Ectodermal cell (in vitro differentiated cells): ENCODE results near the gene ZSWIM4.

ENCODE experiments used
- H3K27ac ChIP-seq: 2 replicates; pipeline ENCODE4 v1.7.0; 2013; ENCODE audit warnings: mild to moderate bottlenecking, low read depth, low read length; ENCODE audit not compliant: insufficient read depth, poor library complexity, severe bottlenecking
- H3K27me3 ChIP-seq: 2 replicates; pipeline ENCODE4 v1.7.0; 2013; ENCODE audit warnings: mild to moderate bottlenecking, low read length; ENCODE audit not compliant: insufficient read depth, control insufficient read depth, poor library complexity, severe bottlenecking
- H3K36me3 ChIP-seq: one replicate; pipeline ENCODE4 v1.7.0; 2013; ENCODE audit warnings: low read length; ENCODE audit not compliant: control insufficient read depth, insufficient read depth
- H3K4me1 ChIP-seq: one replicate; pipeline ENCODE4 v1.7.0; 2013; ENCODE audit warnings: low read length; ENCODE audit not compliant: control insufficient read depth, insufficient read depth
- H3K4me3 ChIP-seq: 2 replicates; pipeline ENCODE4 v1.7.0; 2013; ENCODE audit warnings: low read depth, low read length, control low read depth; ENCODE audit not compliant: insufficient read depth
- H3K9me3 ChIP-seq: 2 replicates; pipeline ENCODE4 v1.7.0; 2013; ENCODE audit warnings: mild to moderate bottlenecking, low read length, moderate library complexity; ENCODE audit not compliant: control insufficient read depth
- WGBS, 2 experiments: methylation state at CpG; one replicate each; pipeline ENCODE4 v1.1.7; 2013; ENCODE audit warnings: missing lambda C conversion rate in 2 of 2; 5-methylcytosine and 5-hydroxymethylcytosine counted together

Gene ZSWIM4

GRCh38 chr19:13824703-13825102, 29.5 kb downstream of the ZSWIM4 start:
- no peaks in the 10 kb centered on the region for H3K4me1 ChIP-seq
- no peaks in the 10 kb centered on the region for H3K27me3 ChIP-seq
- no peaks in the 10 kb centered on the region for H3K9me3 ChIP-seq
- no peak overlapping the region for H3K4me3 ChIP-seq
- H3K36me3 ChIP-seq, result no peaks in the 10 kb centered on the region
- no peak overlapping the region for H3K27ac ChIP-seq

DNA sequence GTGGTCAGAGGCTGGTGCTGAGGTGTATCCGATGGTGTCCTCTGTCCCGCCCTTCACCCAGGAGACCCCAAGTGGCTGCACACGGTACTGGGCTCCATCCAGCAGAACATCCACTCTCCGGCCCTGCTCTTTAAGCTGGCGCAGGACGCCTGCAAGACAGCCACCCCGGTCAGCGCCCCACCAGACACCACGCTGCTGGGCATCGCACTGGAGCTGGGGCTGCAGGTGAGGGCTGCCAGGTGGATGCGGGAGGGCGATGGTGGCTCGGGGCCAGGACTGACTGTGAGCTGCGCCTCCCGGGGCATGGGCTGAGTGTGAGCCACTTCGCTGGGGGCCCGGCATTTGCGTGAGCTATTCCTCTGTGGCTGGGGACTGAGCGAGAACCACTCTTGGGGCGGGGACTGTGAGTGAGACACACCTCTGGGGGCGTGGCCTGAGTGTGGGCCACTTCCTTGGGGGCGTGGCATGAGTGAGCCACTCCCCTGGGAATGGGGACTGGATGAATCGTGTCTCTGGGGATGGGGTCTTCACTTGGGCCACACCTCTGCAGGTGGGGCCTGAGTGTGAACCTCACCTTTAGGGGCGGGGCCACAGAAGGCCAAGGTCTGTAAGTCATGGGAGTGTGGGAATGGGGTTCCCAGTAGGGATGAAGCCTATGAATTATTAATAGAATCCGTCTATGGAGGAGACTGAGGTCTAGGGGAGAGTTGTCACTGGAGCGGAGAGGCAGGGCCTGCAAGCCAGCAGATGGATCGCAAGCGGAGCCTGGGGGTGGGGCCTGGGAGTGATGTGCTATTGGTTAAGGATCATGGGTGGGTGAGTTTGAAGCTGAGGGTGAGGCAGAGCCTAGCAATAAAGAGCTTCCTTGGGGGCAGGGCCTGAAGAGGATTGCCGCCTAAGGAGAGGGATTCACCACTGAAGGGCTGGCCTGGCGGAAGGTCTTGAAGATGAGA, 30.5 kb downstream of the ZSWIM4 start:
- peaks cover 10% of the 10 kb centered on the region for H3K36me3 ChIP-seq
- H3K9me3 ChIP-seq, result no peaks in the 10 kb centered on the region
- WGBS, 2 experiments, result 87 to 88% methylated on average over 30 of the region's 30 CpGs
- no peak overlapping the region for H3K4me3 ChIP-seq
- no peaks in the 10 kb centered on the region for H3K27me3 ChIP-seq
- no peak overlapping the region for H3K27ac ChIP-seq
- no peaks in the 10 kb centered on the region for H3K4me1 ChIP-seq

- Histone ChIP-seq H3K4me1 (no peaks in the 10 kb centered on the region), H3K27ac (no peak overlapping the region), H3K4me3 (no peak overlapping the region), H3K27me3 (no peaks in the 10 kb centered on the region), H3K36me3 (peaks cover 11% of the 10 kb centered on the region), H3K9me3 (no peaks in the 10 kb centered on the region)
- 94% methylated on average over 9 of the region's 9 CpGs for WGBS, 2 experiments
Measured at GRCh38 chr19:13826652-13827235, 31.5 kb downstream of the ZSWIM4 start.

DNA sequence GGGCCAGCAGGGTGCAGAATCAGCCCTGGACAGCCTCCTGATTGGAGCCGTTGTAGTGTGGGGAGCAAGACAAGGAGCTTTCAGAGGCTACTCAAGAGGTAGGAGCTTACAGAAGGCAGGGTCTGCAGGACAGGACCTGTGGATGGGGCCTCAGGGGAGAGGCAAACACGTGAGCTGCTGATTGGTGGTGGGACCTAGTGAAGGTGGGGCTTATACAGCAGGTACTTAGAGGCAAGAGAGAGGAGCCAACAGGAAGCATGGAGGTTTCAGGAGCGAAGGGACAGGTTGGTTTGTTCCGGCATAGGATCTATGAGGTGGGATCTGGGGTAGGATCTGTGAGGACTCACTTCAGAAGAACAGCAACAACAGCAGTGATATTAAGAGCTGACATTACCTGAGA, 32.4 kb downstream of the ZSWIM4 start:
- Histone ChIP-seq H3K36me3 (peaks cover 11% of the 10 kb centered on the region), H3K27me3 (no peaks in the 10 kb centered on the region), H3K9me3 (no peaks in the 10 kb centered on the region), H3K4me3 (no peak overlapping the region), H3K27ac (no peak overlapping the region), H3K4me1 (no peaks in the 10 kb centered on the region)
- WGBS, 2 experiments, result 75 to 76% methylated on average over 4 of the region's 4 CpGs

DNA sequence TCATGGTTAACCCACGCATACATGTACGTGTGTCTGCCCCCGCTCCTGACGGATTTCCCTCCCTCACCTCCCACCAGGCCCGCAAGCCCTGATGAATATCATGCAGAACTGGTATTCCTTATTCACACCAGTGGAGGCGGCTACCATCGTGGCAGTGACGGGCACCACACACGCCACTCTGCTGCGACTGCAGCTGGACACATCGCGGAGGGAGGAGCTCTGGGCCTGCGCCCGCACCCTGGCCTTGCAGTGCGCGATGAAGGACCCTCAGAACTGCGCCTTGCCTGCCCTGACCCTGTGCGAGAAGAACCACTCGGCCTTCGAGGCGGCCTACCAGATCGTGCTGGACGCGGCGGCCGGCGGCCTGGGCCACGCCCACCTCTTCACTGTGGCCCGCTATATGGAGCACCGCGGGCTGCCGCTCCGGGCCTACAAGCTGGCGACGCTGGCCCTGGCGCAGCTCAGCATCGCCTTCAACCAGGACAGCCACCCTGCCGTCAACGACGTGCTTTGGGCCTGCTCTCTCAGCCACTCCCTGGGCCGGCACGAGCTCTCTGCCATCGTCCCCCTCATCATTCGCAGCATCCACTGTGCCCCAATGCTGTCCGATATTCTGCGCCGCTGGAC, 35.0 kb downstream of the ZSWIM4 start:
- Histone ChIP-seq H3K27me3 (no peaks in the 10 kb centered on the region), H3K9me3 (no peaks in the 10 kb centered on the region), H3K36me3 (peaks cover 11% of the 10 kb centered on the region), H3K4me3 (no peak overlapping the region), H3K4me1 (no peaks in the 10 kb centered on the region), H3K27ac (no peak overlapping the region)
- WGBS, 2 experiments, result 95 to 97% methylated on average over 47 of the region's 47 CpGs

DNA sequence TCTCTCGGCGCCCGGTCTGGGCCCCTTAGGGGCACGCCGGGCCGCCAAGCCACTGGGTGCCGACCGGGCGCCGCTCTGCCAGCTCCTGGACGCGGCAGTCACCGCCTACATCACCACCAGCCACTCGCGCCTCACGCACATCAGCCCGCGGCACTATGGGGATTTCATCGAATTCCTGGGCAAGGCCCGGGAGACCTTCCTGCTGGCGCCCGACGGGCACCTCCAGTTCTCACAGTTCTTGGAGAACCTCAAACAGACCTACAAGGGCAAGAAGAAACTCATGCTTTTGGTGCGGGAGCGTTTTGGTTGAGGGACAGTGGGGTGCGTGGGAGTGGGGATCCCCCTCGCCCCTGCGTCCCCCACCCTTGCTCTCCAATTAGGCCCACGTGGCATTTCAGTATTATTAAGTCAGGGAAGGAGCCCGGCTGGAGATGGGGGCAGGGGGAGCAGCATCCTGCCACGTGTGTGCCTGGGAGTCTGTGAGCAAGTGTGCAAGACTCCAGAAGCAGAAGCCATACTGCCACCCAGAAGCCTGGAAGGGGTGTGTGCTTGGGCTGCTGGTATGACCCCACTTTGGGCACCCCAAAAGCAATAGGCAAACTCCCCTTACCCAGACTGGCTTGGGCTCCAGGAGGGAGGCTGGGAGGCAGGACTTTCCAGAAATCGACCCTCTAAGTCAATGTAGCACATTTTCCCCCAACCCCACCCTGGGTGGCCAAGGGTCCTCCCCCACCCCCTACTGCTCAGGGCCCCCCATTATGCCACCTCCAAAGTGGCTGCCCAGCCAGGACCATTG, 35.7 kb downstream of the ZSWIM4 start:
- no peak overlapping the region for H3K27ac ChIP-seq
- H3K9me3 ChIP-seq, result no peaks in the 10 kb centered on the region
- H3K27me3 ChIP-seq, result no peaks in the 10 kb centered on the region
- 94 to 95% methylated on average over 32 of the region's 32 CpGs for WGBS, 2 experiments
- peaks cover 11% of the 10 kb centered on the region for H3K36me3 ChIP-seq
- H3K4me1 ChIP-seq, result no peaks in the 10 kb centered on the region
- H3K4me3 ChIP-seq, result no peak overlapping the region

GRCh38 chr19:13831537-13832467, 36.6 kb downstream of the ZSWIM4 start:
- peaks cover 11% of the 10 kb centered on the region for H3K36me3 ChIP-seq
- 92 to 96% methylated on average over 20 to 22 of the region's 22 CpGs for WGBS, 2 experiments
- no peaks in the 10 kb centered on the region for H3K27me3 ChIP-seq
- no peaks in the 10 kb centered on the region for H3K4me1 ChIP-seq
- no peaks in the 10 kb centered on the region for H3K9me3 ChIP-seq
- no peak overlapping the region for H3K4me3 ChIP-seq
- no peak overlapping the region for H3K27ac ChIP-seq

DNA sequence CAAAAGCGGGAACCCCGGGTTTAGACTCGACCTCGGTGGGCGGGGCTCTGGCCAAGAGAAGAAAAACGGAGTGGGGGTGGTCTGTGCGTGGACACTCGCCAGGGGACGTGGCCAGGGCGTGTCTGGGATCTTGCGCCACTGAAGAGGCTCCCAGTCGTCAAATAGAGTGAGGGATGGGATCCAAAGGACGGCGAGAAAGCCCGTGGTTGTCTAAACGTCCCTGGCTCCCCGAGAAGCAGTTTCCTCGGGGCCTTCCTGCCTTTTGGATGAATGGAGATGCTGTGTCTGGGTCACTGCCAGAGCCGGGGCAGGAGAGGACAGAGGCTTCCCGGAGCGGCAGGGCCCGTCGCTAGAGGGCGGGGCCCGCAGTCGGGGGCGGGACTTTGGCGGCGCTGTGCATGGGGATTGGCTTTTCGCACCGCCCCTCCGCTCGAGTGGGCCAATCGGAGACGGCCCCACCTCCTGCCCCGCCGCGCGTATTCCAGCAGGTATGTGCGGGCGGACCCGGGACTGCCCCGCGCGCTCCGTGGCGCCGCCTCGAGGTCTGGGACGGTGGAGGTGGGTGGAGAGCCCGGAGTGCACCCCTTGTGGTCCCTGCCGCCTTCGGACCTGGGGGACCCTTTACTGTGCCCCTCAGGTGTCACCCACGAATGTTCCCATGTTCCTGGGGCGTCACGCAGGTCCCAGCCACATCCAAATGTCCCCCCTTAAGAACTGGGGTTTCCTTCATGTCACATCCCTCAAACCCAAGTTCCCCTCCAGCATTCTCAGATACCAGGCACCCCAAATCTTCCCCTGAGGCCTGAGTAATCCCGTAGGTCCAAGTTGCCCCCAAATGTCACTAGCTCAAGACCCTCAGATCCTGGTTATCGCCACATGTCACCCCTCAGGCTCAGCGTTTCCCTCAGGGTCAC, 38.3 kb downstream of the ZSWIM4 start:
- H3K27ac ChIP-seq, result no peak overlapping the region
- H3K4me3 ChIP-seq, result peak overlapping the region; percentile 29
- H3K9me3 ChIP-seq, result no peaks in the 10 kb centered on the region
- no peaks in the 10 kb centered on the region for H3K27me3 ChIP-seq
- WGBS, 2 experiments, result 14 to 16% methylated on average over 59 of the region's 59 CpGs
- peaks cover 11% of the 10 kb centered on the region for H3K36me3 ChIP-seq
- H3K4me1 ChIP-seq, result no peaks in the 10 kb centered on the region
